ENCODE measurements around the gene SYS1. TPM values are rescaled to one million over a fixed set of nuclear protein-coding genes. Genes with fewer than 3 reads are reported as not detected.

The SYS1 gene
- total and polyA plus RNA-seq, 2 experiments from 2014 or later, result 7.9 to 21.5 TPM

GRCh38 chr20:45358282-45359068 lies 4.5 kb upstream of the SYS1 start:
- TF ChIP-seq NANOG (IDR thresholded peaks at IDR 0.05; ENCODE audit: borderline replicate concordance) (no peak), EZH2 (IDR thresholded peaks at IDR 0.05; ENCODE audit: low read depth, unreplicated experiment) (no peak), ZNF114 (CRISPR knock-in tag; IDR thresholded peaks at IDR 0.05) (no peak), ETS1 (IDR thresholded peaks at IDR 0.05) (no peak), ZNF462 (CRISPR knock-in tag; IDR thresholded peaks at IDR 0.05) (no peak), JUNB (IDR thresholded peaks at IDR 0.05; ENCODE audit: unreplicated experiment) (no peak), REST (IDR thresholded peaks at IDR 0.05; ENCODE audit: unreplicated experiment) (no peak), CREB1 (CRISPR knock-in tag; IDR thresholded peaks at IDR 0.05; ENCODE audit: low read depth) (no peak), EZH2phosphoT487 (IDR thresholded peaks at IDR 0.05; ENCODE audit: unreplicated experiment) (no peak)
- Histone ChIP-seq H3K4me2 (no peak overlapping the region), H3K9me2 (ENCODE audit: insufficient read depth) (no peaks in the 10 kb centered on the region), H3F3A (replicated peaks; ENCODE audit: low read depth) (no peaks in the 10 kb centered on the region), H3K27ac (ENCODE audit: low read depth) (no peak overlapping the region), H2AFZ (peak overlapping the region; percentile 90), H4K20me1 (replicated peaks; ENCODE audit: insufficient read depth) (no peaks in the 10 kb centered on the region), H3K79me2 (replicated peaks; ENCODE audit: insufficient read depth) (peaks cover under 1% of the 10 kb centered on the region), H3K4me1 (ENCODE audit: insufficient read depth) (peaks cover 11% of the 10 kb centered on the region), H3K36me3 (ENCODE audit: insufficient read depth) (no peaks in the 10 kb centered on the region), H3K27me3 (ENCODE audit: insufficient read depth) (no peaks in the 10 kb centered on the region), H3K4me3 (no peak overlapping the region)
- H3K4me1 Mint-ChIP-seq, result peaks cover 35% of the 10 kb centered on the region
- H3K4me3 Mint-ChIP-seq, result no peak overlapping the region
- H3K9me3 Mint-ChIP-seq, result no peaks in the 10 kb centered on the region
- DNase-seq (ENCODE audit: low spot score) (no peak), ATAC-seq (no peak)
- no peaks in the 10 kb centered on the region for H3K36me3 Mint-ChIP-seq (ENCODE audit: low read depth)
- H3K27me3 Mint-ChIP-seq (ENCODE audit: insufficient read depth, low read depth, poor library complexity), result peaks cover 3% of the 10 kb centered on the region
- no peak overlapping the region for H3K27ac Mint-ChIP-seq
